ENCODE data around the gene SH2D1B. TPM values are rescaled to one million over a fixed set of nuclear protein-coding genes. Genes with fewer than 3 reads are reported as not detected.

Gene SH2D1B
- total and polyA plus RNA-seq, 3 experiments from 2014 or later: 0.10 TPM; not detected in 2

DNA sequence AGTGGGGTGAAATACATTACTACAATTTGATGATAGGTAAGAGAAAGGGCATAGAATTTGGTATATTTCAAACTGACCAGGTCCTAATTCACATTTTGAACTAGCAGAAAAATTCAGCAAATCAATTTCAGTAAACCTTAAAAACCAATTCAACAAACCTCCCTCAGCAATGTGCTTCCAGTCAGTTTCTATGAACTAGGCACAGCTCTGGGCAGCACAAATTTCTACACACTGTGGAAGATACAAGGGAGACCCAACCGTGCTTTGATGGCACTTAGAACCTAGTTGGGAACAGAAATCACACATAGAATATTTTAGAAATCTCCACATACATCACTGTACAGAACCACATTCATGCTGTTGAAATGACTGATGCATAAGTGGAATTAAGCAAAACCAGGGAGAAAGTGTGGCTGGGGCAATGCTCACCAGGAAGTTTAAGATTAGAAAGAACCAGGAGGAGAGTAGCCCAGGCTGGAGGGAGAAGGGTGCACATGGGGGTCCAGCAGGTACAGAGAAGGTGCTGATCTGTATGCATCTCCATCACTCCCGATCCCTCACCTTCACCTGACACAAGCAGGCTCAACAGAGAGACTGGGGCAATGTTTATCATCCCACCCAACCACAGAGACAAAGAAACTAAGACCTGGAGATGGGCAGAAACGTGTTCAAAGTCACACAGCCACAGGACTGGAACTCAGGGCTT lies 15.6 kb downstream of the SH2D1B start:
- Histone ChIP-seq H3K27ac (ENCODE audit: low read depth, low read length) (no peak overlapping the region), H3K36me3 (ENCODE audit: insufficient read depth, low read length) (no peaks in the 10 kb centered on the region), H3K4me3 (ENCODE audit: low read length) (no peak overlapping the region), H3K4me1 (ENCODE audit: insufficient read depth, low read length) (no peaks in the 10 kb centered on the region), H3K27me3 (ENCODE audit: insufficient read depth, low read length, poor library complexity, severe bottlenecking) (peaks cover 4% of the 10 kb centered on the region), H3K9me3 (ENCODE audit: low read length) (no peaks in the 10 kb centered on the region)
- DNase-seq: no peak
- H3K36me3 Mint-ChIP-seq: no peaks in the 10 kb centered on the region
- ChIA-PET CTCF (no interaction called here), POLR2A (no interaction called here)
- no peak overlapping the region for H3K4me3 Mint-ChIP-seq
- H3K27ac Mint-ChIP-seq: no peak overlapping the region
- H3K27me3 Mint-ChIP-seq: peaks cover 13 to 37% of the 10 kb centered on the region in 2 donors
- no peaks in the 10 kb centered on the region for H3K9me3 Mint-ChIP-seq
- H3K4me1 Mint-ChIP-seq: peaks cover 0 to 4% (median 0%) of the 10 kb centered on the region in 3 donors

DNA sequence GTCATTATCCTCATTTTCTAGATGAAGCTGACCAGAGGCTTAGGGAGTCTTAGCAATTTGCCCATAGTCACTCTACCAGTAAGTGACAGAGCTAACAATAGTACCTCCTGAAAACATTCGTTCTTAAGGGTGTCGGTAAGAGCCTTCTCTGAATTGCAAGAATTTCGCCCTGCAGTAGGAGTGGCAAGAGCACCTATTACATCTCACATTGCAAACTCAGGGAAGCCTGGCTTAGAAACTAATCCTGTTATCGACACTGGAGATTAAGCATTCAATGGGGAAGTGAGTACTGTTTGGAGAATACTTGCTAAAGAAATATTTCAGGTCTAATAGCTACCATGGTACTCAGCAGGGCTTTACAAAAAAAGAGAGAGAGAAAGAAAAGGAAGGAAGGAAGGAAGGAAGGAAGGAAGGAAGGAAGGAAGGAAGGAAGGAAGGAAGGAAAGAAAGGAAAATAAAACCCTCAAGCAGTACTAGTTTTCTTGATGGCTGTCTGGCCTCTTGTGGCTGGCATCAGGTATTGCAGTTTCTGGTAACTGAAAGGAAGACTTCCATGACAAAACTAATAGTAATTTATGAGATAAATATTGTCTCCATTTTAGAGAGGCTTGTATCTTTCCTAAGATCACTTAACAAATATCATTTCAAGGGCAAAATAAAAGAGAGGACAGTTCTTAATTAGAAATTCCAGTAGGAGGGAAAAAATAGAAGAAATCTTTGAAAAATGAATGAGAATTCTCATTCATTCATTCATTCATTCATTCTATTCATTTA lies 20.0 kb downstream of the SH2D1B start:
- POLR2A ChIA-PET: no interaction called here
- Histone ChIP-seq H3K4me3 (ENCODE audit: low read length) (no peak overlapping the region), H3K27ac (ENCODE audit: low read depth, low read length) (no peak overlapping the region), H3K9me3 (ENCODE audit: low read length) (no peaks in the 10 kb centered on the region), H3K36me3 (ENCODE audit: insufficient read depth, low read length) (no peaks in the 10 kb centered on the region), H3K4me1 (ENCODE audit: insufficient read depth, low read length) (no peaks in the 10 kb centered on the region), H3K27me3 (ENCODE audit: insufficient read depth, low read length, poor library complexity, severe bottlenecking) (peaks cover 4% of the 10 kb centered on the region)
- no peak overlapping the region for H3K27ac Mint-ChIP-seq
- peaks cover 3 to 7% (median 4%) of the 10 kb centered on the region in 3 donors for H3K4me1 Mint-ChIP-seq
- H3K27me3 Mint-ChIP-seq: peaks cover 18 to 31% of the 10 kb centered on the region in 2 donors
- peak in 1 of 5 donors; percentile 2 for DNase-seq
- no peak overlapping the region for H3K4me3 Mint-ChIP-seq
- CTCF ChIA-PET: interaction anchor here (0.6 to 1.8 kb wide), 3 partner anchors 8 to 336 kb away, joined by 3 to 6 read pairs (median 3); no protein-coding TSS in a partner anchor
- H3K36me3 Mint-ChIP-seq: no peaks in the 10 kb centered on the region
- H3K9me3 Mint-ChIP-seq: no peaks in the 10 kb centered on the region

DNA sequence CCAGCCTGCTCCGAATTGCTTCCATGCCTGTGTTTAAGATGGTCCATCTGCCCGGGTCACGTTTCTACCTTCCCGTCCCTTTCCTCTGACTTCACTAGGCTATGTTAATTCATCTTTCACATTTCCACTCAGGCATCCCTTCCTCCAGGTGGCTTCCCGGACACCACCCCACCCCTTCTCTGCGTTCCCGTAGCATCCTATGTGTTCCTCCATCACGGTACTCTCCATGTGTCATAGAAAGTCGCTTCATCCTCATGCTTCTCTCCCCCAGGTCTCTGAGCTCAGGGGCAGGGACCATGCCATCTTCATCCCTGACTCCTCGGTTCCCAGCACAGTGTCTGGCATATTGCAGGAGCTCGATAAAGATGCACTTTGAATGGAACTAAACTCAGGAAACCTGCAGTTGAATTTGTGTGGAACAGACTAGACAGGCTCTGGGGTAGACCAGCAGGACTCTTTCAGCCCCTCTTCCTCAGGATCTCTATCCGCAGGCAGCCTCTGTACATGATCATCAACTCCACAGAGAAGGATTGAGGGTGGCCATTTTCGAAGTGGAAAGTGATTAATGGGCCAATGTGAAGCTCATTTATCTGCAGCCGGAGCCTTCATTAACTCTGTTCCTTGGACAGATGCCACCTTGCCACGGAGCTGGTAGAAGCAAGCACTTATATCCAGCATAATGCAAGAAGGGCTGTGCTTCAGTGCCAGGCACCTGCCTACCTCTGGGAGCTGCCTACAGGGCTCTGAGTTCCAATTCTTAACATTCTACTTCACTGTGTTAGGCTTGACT lies 21.3 kb downstream of the SH2D1B start:
- no peaks in the 10 kb centered on the region for H3K9me3 ChIP-seq (ENCODE audit: low read length)
- no peak overlapping the region for H3K4me3 Mint-ChIP-seq
- peaks cover 3 to 7% (median 4%) of the 10 kb centered on the region in 3 donors for H3K4me1 Mint-ChIP-seq
- ChIA-PET POLR2A (no interaction called here), CTCF (interaction anchor here (0.9 to 1.8 kb wide), 3 partner anchors 34 to 335 kb away, joined by 3 to 6 read pairs (median 3); no protein-coding TSS in a partner anchor)
- H3K27me3 ChIP-seq (ENCODE audit: insufficient read depth, low read length, poor library complexity, severe bottlenecking): no peaks in the 10 kb centered on the region
- no peak overlapping the region for H3K27ac ChIP-seq (ENCODE audit: low read depth, low read length)
- H3K4me3 ChIP-seq (ENCODE audit: low read length): no peak overlapping the region
- H3K4me1 ChIP-seq (ENCODE audit: insufficient read depth, low read length): no peaks in the 10 kb centered on the region
- no peaks in the 10 kb centered on the region for H3K9me3 Mint-ChIP-seq
- H3K36me3 Mint-ChIP-seq: no peaks in the 10 kb centered on the region
- peak overlapping the region in 1 of 8 donors; percentile 59 for H3K27ac Mint-ChIP-seq
- H3K27me3 Mint-ChIP-seq: peaks cover 14 to 30% of the 10 kb centered on the region in 2 donors
- no peaks in the 10 kb centered on the region for H3K36me3 ChIP-seq (ENCODE audit: insufficient read depth, low read length)
- DNase-seq: no peak

DNA sequence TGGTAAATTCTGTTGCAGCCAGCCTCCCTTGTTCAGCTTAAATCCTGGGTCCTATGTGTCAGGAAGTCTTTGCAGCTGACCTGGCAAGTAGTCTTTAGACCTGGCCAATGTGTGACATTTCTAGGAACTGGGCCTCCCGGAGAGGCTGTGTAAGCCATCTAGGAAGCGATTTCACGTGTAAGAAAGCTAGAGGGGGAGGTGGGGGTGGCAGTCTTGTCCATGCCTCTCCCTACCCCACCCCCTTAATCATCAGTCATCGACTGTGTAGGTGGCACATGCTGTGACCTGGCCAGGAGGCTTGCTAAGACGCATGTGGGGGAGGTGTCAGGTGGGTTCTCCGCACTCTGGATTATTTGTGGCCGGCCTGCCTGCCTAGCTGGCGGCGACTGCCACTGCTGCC lies 22.0 kb downstream of the SH2D1B start:
- ChIA-PET CTCF (interaction anchor here (0.9 to 1.4 kb wide), 2 partner anchors 33 to 334 kb away, joined by 3 read pairs; no protein-coding TSS in a partner anchor), POLR2A (no interaction called here)
- Histone ChIP-seq H3K27me3 (ENCODE audit: insufficient read depth, low read length, poor library complexity, severe bottlenecking) (no peaks in the 10 kb centered on the region), H3K36me3 (ENCODE audit: insufficient read depth, low read length) (no peaks in the 10 kb centered on the region), H3K4me1 (ENCODE audit: insufficient read depth, low read length) (no peaks in the 10 kb centered on the region), H3K4me3 (ENCODE audit: low read length) (no peak overlapping the region), H3K9me3 (ENCODE audit: low read length) (no peaks in the 10 kb centered on the region), H3K27ac (ENCODE audit: low read depth, low read length) (no peak overlapping the region)
- no peak for DNase-seq
- Mint-ChIP-seq H3K27me3 (peaks cover 14 to 30% of the 10 kb centered on the region in 2 donors), H3K36me3 (no peaks in the 10 kb centered on the region), H3K4me1 (peaks cover 3 to 7% (median 4%) of the 10 kb centered on the region in 3 donors), H3K27ac (no peak overlapping the region), H3K9me3 (no peaks in the 10 kb centered on the region), H3K4me3 (no peak overlapping the region)

DNA sequence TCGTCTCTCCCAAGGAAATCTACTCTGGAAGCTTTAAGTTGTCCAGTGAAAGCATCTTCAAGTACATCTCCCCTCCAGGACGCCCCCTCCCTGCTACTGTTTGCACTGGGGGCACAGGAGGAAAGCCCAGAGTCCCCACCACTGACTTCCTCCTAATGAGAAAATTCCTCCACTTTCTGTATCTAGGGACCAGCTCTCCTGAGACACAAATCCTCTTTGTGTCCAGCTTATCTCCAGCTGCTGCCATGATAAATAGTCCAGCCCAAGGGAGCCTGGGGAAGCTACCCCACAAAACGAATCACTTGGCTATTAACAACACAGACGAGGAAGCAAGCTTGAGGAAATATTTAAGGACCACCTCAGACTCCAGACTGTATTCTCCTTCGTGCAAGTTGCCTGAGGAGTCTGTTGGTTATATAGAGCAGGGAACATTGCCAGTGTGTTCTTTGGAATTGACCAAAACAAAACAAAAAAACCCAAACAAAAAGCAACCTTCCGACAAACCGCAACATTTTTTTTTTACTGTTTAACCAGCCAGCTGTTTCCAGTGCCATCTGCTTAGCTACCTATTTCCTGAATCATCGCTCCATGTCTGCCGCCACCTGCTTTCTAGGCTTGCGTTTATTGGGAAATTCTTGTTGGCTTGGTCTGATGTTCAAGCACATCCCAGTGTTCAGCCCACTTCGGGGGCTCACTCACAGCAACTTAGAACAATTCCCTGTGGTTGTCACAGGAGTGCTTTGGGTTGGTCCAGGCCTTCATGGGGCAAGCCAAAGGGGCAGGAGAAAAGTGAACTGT lies 22.7 kb downstream of the SH2D1B start:
- Histone ChIP-seq H3K36me3 (ENCODE audit: insufficient read depth, low read length) (no peaks in the 10 kb centered on the region), H3K27ac (ENCODE audit: low read depth, low read length) (no peak overlapping the region), H3K9me3 (ENCODE audit: low read length) (no peaks in the 10 kb centered on the region), H3K4me1 (ENCODE audit: insufficient read depth, low read length) (no peaks in the 10 kb centered on the region), H3K4me3 (ENCODE audit: low read length) (no peak overlapping the region), H3K27me3 (ENCODE audit: insufficient read depth, low read length, poor library complexity, severe bottlenecking) (no peaks in the 10 kb centered on the region)
- no peak overlapping the region for H3K4me3 Mint-ChIP-seq
- no peaks in the 10 kb centered on the region for H3K9me3 Mint-ChIP-seq
- POLR2A ChIA-PET: no interaction called here
- CTCF ChIA-PET: interaction anchor here (0.9 to 1.4 kb wide), 2 partner anchors 33 to 333 kb away, joined by 3 read pairs; no protein-coding TSS in a partner anchor
- H3K36me3 Mint-ChIP-seq: no peaks in the 10 kb centered on the region
- peaks cover 14 to 30% of the 10 kb centered on the region in 2 donors for H3K27me3 Mint-ChIP-seq
- peak overlapping the region in 1 of 8 donors; percentile 59 for H3K27ac Mint-ChIP-seq
- H3K4me1 Mint-ChIP-seq: peaks cover 3 to 7% (median 4%) of the 10 kb centered on the region in 3 donors
- DNase-seq: no peak

DNA sequence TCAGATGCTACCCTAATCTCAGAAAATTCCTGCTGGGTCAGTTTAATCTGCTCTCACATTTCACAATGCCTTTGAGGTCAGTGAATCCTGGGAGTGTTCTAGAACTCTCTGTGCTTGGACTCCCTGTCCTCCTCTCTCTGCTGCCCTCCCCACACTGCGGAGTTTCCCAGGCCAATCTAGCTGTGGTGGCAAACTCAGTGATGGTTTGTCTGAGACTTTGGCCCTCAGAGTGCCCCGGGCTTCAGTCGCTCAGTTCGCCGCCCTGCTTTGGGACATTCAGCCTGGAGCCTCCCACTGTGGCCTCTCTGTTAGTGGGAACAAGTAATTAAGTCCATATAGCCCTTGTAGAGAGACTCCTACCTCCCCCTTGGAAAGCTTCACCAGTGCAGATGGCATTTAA lies 23.3 kb downstream of the SH2D1B start:
- Histone ChIP-seq H3K4me3 (ENCODE audit: low read length) (no peak overlapping the region), H3K4me1 (ENCODE audit: insufficient read depth, low read length) (no peaks in the 10 kb centered on the region), H3K9me3 (ENCODE audit: low read length) (no peaks in the 10 kb centered on the region), H3K27me3 (ENCODE audit: insufficient read depth, low read length, poor library complexity, severe bottlenecking) (no peaks in the 10 kb centered on the region), H3K27ac (ENCODE audit: low read depth, low read length) (no peak overlapping the region), H3K36me3 (ENCODE audit: insufficient read depth, low read length) (no peaks in the 10 kb centered on the region)
- POLR2A ChIA-PET: no interaction called here
- Mint-ChIP-seq H3K4me3 (no peak overlapping the region), H3K9me3 (no peaks in the 10 kb centered on the region), H3K4me1 (peaks cover 3 to 7% (median 4%) of the 10 kb centered on the region in 3 donors), H3K27me3 (peaks cover 16 to 30% of the 10 kb centered on the region in 2 donors), H3K27ac (no peak overlapping the region), H3K36me3 (no peaks in the 10 kb centered on the region)
- CTCF ChIA-PET: no interaction called here
- DNase-seq: no peak

DNA sequence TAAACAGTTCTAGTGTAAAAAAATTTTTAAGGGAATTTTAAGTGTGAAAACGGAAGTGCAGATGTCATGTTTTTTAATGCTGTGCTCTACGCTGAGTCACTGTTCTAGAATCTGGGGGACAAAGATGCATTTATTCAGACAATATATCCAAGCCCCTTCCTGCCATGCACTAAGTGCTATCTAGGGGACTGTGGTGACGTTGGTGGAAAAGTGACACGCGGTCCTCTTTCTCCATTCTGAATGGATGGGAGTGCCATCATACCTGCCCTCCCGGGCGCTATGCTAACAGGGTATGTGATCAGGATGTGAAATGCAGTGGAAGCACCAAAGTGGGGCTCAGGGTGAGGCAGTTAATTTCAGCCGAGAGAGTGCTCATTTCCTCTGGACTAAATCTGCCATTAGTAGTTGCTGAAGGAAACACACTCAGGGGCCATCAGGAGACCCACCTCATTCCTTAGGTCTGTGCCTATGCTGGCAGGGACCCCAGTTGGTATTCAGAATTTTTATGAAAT lies 23.8 kb downstream of the SH2D1B start:
- no peak for DNase-seq

More for the DNA sequence above, 23.8 kb downstream of the SH2D1B start:
- Histone ChIP-seq H3K4me3 (ENCODE audit: low read length) (no peak overlapping the region), H3K27me3 (ENCODE audit: insufficient read depth, low read length, poor library complexity, severe bottlenecking) (no peaks in the 10 kb centered on the region), H3K36me3 (ENCODE audit: insufficient read depth, low read length) (no peaks in the 10 kb centered on the region), H3K27ac (ENCODE audit: low read depth, low read length) (no peak overlapping the region), H3K4me1 (ENCODE audit: insufficient read depth, low read length) (no peaks in the 10 kb centered on the region), H3K9me3 (ENCODE audit: low read length) (no peaks in the 10 kb centered on the region)
- Mint-ChIP-seq H3K4me3 (no peak overlapping the region), H3K4me1 (peaks cover 3 to 7% (median 4%) of the 10 kb centered on the region in 3 donors), H3K27me3 (peaks cover 16 to 30% of the 10 kb centered on the region in 2 donors), H3K9me3 (no peaks in the 10 kb centered on the region), H3K36me3 (no peaks in the 10 kb centered on the region), H3K27ac (no peak overlapping the region)
- ChIA-PET POLR2A (no interaction called here), CTCF (no interaction called here)

Data from CD8-positive, alpha-beta memory T cell (primary cell).